ENCODE results near the gene CDC27.
"Not testable (repeated sequence)": the region's sequence is repeated elsewhere in the genome, so short reads cannot be mapped to it uniquely, and the experiment has no call there.

Gene CDC27

DNA sequence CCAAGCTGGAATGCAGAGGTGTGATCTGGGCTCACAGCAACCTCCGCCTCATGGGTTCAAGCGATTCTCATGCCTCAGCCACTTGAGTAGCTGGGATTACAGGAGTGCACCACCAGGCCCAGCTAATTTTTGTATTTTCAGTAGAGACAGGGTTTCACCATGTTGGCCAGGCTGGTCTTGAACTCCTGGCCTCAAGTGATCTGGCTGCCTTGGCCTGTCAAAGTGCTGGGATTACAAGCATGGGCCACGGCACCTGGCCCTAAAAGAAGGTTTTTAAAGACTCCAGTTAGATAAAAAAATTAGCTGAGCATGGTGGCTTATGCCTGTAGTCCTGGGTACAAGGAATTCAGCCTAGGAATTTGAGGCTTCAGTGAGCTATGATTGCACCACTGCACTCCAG is 62.3 kb downstream of the CDC27 start:
- DNase-seq = not testable (repeated sequence)

GRCh38 chr17:47123262-47123661 is 65.8 kb downstream of the CDC27 start:
- DNase-seq = not testable (repeated sequence)

DNA sequence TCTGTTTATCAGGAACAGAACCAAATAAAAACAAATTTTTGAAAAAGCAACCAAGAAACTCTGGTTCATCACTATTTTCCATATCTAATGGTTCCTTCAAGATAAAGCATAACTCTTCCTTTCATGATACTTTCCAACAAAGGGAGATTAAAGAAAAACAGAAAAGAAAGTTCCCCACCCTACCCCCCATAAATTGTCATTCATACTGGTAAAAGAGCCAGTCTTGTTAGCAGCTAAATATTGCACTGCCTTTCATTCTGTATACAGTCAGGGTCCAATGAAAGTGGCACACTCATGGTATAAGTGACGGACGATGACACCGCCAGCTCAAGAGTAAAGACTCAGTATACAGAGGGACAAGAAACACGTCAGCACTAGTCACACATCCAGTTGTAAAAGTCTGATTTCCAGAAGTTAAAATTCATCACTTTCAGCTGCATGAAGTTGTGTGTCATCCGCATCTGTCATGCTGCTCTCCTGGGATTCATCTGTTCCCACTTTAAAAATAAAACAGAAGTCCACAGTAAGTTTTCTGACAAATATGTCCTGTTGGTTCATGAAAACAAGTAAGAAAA is 68.5 kb downstream of the CDC27 start:
- DNase-seq = no peak

DNA sequence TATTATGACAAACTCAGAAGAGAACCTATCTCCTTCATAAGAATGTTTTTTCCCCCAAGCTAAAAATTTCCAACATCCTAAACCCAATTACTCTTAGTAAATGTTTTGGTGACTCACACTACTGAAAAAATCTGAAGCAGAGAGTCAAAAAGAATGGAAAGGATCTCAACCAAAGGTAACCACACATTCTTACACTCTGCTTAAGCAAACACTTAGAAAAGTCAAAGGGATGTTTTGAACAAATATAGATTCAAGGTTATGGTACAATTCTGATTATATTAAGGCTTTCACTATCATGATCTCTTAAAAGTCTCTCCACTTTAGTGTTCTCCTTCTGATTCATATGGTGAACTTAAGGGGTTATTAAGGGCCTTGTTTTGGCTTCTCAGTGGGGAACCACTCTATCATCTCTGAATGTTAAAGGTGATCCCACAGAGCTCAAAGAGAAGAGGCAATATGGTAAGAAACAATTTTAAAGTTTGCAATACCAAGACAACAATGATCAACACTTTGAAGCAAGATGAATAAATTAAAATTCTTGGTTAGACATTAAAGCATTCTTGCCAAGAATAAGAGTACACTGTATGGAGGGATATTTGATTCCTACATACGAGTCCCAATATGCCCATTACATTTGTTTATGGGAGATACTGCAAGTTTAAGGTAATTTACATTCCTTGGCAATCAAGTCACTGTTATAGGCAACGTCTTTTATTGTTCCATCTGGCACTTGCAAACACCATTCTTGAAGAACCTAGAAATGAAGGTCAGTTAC is 69.2 kb downstream of the CDC27 start:
- no peak for DNase-seq

DNA sequence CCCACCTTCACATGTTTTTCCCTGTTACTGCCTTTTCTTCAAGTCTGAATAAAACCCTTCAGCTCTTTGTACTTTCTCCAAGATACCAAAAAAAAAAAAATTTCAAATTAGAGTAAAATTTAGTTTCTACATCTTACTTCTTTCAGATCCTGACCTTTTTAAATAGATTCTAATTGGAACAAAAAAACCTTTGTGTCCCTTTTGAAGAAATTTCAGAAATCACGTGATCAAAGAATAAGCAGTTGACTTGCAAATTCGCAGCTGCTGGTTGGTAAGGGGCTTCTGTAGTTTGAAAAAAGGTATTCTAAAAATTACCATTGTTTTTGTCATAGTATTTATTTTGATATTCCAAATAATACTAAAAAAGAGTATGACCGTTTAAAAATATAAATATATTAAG is 71.7 kb downstream of the CDC27 start:
- DNase-seq = no peak

DNA sequence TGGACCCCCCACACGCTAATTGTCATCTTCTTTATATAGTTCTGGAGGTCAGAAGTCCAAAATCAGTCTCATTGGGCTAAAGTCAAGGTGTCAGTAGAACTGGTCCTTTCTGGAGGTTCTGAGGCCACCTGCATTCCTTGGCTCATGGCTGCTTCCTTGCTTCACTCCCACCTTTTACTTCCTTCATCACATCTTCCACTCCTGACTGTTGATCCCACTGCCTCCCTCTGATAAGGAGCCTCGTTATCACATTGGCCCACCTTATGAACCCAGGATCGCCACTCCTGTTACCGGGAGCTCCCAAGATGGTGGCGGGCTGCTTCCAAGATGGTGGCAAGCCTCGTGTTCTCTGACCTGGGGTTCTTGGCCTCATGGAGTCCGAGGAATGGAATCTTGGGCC is 83.0 kb downstream of the CDC27 start:
- DNase-seq = no peak

GRCh38 chr17:47105246-47105645 is 83.8 kb downstream of the CDC27 start:
- not testable (repeated sequence) for DNase-seq

GRCh38 chr17:47102914-47103313 is 86.2 kb downstream of the CDC27 start:
- DNase-seq = no peak

DNA sequence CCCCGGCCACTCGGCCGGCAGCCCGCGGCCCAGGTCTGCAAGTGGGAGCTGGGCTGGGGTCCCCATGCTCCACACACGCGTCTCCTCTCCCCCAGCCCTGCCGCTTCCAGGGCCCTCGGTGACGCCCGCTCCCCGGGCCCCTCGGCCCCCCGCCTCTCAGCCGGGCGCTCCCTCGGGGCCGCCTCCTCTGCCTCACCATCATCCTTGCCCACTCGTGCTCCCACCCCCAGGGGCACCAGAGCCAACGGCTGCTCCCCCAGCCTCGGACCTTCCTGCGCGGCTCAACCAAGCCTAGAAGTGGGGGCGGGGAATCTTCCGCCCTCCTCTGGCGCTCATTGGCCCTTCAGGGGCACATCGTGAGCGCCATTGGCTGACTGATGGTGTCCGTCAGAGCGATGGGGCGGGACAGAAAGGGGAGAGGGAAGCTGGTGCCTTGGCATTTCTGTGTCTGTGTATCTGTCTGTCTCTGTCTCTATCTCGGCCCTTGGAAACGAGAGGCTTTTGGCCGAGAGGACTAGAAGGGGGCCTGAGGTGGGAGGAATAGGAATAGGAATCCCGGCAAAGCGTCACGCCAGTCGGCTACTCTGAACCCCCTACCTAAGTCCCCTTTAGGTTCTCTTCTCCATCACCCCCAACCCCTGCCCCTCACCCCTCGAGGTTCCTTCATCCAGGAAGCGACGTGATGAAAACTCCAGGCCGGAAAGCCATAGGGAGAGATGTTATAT is 88.9 kb downstream of the CDC27 start:
- peak; percentile 91 to 94 for DNase-seq

DNA sequence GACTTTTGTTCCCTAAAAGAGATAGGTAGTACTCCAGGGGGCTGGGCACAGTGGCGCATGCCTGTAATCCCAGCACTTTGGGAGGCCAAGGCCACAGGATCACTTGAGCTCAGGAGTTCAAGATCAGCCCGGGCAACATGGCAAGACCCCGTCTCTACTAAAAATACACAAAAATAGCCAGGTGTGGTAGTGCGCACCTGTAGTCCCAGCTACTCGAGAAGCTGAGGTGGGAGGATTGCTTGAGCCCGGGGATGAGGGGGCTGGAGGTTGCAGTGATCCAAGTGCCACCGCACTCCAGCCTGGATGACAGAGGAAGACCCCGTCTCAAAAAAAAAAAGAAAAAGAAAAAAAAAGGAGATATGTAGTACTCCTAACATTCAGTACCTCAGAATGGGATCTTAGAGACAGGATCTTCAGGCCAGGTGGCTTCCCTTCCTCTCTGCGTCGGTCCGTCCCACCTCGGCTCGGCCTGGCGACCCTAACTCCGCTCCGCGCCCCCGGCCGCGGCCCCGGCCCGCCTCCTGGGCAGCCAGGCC is 89.6 kb downstream of the CDC27 start:
- DNase-seq = peak; percentile 5 to 7

- no peak for DNase-seq
These were observed 92.8 kb downstream of the CDC27 start for GRCh38 chr17:47096343-47096742.

- DNase-seq = no peak
These were observed 93.8 kb downstream of the CDC27 start for GRCh38 chr17:47095268-47095667.

DNA sequence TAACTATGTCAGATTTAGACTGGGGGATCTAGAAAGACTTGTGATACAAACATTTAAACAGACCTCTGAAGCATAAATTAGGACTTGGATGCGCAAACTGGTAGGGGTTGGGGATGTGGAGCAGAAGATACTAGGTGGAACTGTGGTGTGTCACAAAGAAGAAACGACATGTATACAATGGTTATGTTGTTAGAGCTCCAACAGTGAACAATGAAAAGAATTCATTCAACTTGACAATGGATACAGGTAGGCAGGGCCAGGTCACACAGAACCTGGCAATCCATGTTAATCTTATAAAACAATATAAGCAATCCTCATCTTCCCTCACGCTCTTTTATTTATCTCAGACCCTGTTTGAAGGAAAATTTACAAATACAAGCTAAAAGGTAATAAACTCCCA is 102.0 kb downstream of the CDC27 start:
- DNase-seq = no peak

DNA sequence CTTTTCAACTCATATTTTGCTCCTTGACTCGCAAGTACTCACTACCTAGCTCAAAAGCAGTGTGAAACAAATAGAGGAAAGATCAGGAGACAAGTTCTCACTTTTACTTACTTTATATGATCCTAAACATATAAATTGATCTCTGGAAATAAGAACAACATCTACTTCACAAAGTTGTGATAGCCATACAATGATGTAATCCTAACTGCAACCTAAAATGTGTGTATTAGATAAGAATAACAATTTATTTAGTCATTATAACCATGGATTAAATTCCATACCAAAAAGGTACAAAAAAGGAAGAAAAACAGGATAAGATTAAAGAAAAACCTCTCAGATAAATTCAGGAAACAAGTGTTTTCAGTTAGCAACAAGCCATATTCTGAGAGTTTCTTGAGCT is 103.4 kb downstream of the CDC27 start:
- no peak for DNase-seq

- DNase-seq = no peak
These were observed 110.3 kb downstream of the CDC27 start for GRCh38 chr17:47078801-47079200.

DNA sequence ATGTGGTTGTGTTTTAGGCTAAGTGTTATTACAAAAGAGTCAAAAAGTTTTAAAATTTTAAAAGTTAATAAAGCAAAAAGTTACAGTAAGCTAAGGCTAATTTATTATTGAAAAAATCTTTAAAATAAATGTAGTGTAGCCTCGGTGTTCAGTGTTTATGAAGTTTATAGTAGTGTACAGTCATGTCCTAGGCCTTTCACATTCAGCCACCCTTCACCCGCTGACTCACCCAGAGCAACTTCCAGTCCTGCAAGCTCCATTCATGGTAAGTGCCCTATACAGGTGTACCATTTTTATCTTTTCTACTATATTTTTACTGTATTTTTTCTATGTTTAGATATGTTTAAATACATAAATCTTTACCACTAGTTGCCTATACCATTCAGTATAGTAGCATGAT is 111.5 kb downstream of the CDC27 start:
- no peak for DNase-seq

GRCh38 chr17:47076171-47076570 is 112.9 kb downstream of the CDC27 start:
- DNase-seq = no peak

DNA sequence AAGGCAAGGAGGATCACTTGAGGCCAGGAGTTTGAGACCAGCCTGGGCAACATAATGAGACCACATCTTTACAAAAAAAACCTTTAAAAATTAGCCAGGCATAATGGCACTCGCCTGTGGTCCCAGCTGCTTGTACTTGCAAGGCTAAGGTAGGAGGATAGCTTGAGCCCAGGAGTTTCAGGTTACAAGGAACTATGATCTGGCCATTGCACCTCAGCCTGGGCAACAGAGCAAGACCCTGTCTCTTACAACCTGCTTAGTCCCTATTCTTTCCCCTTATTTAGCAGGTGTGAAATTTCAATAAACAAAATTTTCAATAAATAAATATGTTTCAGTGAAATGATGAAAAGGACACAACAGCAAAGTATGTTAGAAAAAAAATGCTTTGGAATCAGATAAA is 114.7 kb downstream of the CDC27 start:
- DNase-seq = not testable (repeated sequence)

DNA sequence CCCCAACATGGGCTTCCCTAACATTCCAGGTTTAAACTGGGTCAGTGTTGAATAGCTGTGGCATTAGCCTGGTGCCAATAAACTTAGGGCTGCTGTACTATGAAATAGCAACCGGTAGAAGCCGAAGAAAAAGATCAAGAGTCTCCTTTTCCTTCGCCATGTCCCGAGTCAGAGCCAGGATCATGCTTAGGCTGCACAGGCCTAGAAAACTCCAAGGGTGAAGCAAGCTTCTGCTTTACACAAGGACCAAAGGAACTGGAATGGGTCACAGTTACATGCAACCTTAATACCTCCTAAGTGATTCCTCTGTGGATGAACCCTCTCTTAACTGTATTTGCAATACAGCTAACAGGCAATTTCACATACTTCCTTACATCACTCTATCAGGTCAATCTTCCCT is 115.5 kb downstream of the CDC27 start:
- DNase-seq = not testable (repeated sequence)

GRCh38 chr17:47072886-47073285 is 116.2 kb downstream of the CDC27 start:
- DNase-seq = no peak

DNA sequence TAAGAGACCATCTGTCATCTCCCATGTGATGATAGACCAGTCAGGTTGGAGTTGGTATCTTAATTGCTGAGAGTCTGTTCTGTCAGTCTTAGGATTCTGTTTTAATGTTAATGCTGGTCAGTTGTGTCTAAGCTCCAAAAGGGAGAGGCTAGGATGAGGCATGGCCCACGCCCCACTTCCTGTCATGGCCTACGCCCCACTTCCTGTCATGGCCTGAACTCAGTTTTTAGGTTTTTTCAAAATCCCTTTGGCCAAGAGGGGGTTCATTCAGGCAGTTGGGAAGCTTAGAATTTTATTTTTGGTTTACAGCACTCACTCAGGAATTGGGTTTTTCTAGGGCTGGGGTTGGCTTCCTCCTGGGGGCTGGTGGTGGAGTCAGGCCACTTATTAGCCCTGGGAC is 117.9 kb downstream of the CDC27 start:
- DNase-seq = not testable (repeated sequence)

DNA sequence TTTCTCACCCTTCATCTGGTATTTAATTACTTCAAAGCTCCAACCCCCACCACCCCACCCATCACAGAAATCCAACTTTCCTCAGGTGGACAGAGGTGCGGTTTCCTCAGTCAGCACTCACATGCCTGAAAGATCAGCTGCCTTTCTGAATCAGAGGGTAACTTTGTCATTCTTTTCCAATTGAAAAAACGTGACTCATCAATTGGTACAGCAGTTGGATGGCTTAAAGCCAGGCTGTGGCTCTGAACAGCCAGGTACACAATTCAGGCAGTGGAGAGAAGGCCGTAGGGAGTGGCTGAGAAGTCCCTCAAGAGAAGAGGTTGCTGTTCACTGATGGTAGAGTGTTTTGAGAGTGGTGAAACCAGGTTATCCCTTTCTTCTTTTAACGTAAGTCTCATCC is 118.8 kb downstream of the CDC27 start:
- DNase-seq = not testable (repeated sequence)

All from activated CD4-positive, alpha-beta T cell treated with anti-CD3 and anti-CD28 coated beads, Interleukin-2, amount 50 U/mL, for 48 hours (primary cell).